ENCODE results near the gene PHETA1.

Gene PHETA1

DNA sequence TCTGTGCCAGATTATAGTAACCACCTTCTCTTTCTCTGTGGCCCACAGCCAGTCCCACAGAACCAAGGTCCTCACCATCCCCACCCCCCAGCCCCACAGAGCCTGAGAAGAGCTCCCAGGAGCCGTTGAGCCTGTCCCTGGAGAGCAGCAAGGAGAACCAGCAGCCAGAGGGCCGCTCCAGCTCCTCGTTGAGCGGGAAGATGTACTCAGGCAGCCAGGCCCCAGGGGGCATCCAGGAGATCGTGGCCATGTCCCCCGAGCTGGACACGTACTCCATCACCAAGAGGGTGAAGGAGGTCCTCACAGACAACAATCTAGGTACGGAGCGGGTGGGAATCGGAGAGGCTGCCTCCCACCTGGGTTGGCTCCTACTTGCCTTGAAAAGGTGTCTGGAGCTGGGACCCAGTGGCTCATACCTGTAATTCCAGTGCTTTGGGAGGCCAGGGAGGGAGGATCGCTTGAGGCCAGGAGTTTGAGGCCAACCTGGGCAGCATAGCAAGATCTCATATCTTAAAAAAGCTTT is 34.4 kb downstream of the PHETA1 start:
- no peak overlapping the region for H3K4me3 ChIP-seq
- no peak for TF ChIP-seq Cebpa-rat (IDR thresholded peaks at IDR 0.05)
- H4K20me1 ChIP-seq = no peaks in the 10 kb centered on the region
- H3K36me3 ChIP-seq = no peaks in the 10 kb centered on the region
- H3K27ac ChIP-seq = no peak overlapping the region
- no peaks in the 10 kb centered on the region for H3K27me3 ChIP-seq
- H3K4me2 ChIP-seq = 0 out of 22 replicates have a peak overlapping the region, but pooled peaks of 3 of the 11 experiments have one; percentile 5 to 19 (median 19)
- H3K9me3 ChIP-seq (replicated peaks in 1 of 11) = no peaks in the 10 kb centered on the region
- peaks cover 0 to 8% (median 0%) of the 10 kb centered on the region in 10 experiments; a peak in 2 of 20 replicates for H3K4me1 ChIP-seq
- no peak overlapping the region for H3K9ac ChIP-seq

- H3K4me3 ChIP-seq = no peak overlapping the region
- TF ChIP-seq Cebpa-rat (IDR thresholded peaks at IDR 0.05) = no peak
- peaks cover 0 to 11% (median 3%) of the 10 kb centered on the region in 10 experiments; a peak in 4 of 20 replicates for H3K4me1 ChIP-seq
- 0 out of 22 replicates have a peak overlapping the region, but pooled peaks of 1 of the 11 experiments have one; percentile 18 for H3K9ac ChIP-seq
- no peak overlapping the region; a peak in 1 of 22 replicates for H3K27ac ChIP-seq
- H4K20me1 ChIP-seq = no peaks in the 10 kb centered on the region
- H3K9me3 ChIP-seq (replicated peaks in 1 of 11) = no peaks in the 10 kb centered on the region
- H3K4me2 ChIP-seq = peak overlapping the region in 1 of 11 experiments; percentile 47; a peak in 2 of 22 replicates
- H3K36me3 ChIP-seq = no peaks in the 10 kb centered on the region
- no peaks in the 10 kb centered on the region for H3K27me3 ChIP-seq
These were observed 37.8 kb downstream of the PHETA1 start for GRCh38 chr12:111330800-111331752.

DNA sequence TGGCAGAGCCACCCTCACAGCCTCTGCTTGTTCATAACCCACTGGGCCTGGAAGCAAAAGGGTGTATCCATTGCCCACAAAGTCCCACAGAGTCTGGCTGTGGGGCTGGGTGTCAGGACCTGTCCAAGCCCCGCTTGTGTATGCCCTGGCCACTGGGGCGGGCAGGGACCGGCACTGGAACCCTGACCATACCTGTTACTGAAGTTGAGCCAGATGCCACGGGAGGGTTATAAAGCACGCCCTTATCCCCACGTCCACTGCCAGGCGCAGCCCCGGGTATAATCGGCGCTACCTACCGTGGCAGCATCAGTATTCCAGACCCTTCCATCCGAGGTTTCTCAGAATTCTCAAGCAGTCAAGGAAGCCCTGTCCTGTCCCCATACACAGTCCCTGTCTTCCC is 40.8 kb downstream of the PHETA1 start:
- H4K20me1 ChIP-seq = no peaks in the 10 kb centered on the region
- no peaks in the 10 kb centered on the region for H3K27me3 ChIP-seq
- H3K4me3 ChIP-seq = no peak overlapping the region
- H3K4me1 ChIP-seq = peaks cover 0 to 14% (median 2%) of the 10 kb centered on the region in 10 experiments; a peak in 6 of 20 replicates
- no peaks in the 10 kb centered on the region for H3K36me3 ChIP-seq
- TF ChIP-seq Cebpa-rat (IDR thresholded peaks at IDR 0.05) = no peak
- no peaks in the 10 kb centered on the region for H3K9me3 ChIP-seq (replicated peaks in 1 of 11)
- no peak overlapping the region for H3K9ac ChIP-seq
- no peak overlapping the region for H3K4me2 ChIP-seq
- no peak overlapping the region for H3K27ac ChIP-seq

GRCh38 chr12:111327474-111327873 is 41.4 kb downstream of the PHETA1 start:
- H3K9ac ChIP-seq = no peak overlapping the region
- TF ChIP-seq Cebpa-rat (IDR thresholded peaks at IDR 0.05) = no peak
- no peak overlapping the region for H3K27ac ChIP-seq
- no peaks in the 10 kb centered on the region for H3K27me3 ChIP-seq
- no peak overlapping the region for H3K4me2 ChIP-seq
- no peaks in the 10 kb centered on the region for H3K9me3 ChIP-seq (replicated peaks in 1 of 11)
- peaks cover 0 to 14% (median 2%) of the 10 kb centered on the region in 10 experiments; a peak in 6 of 20 replicates for H3K4me1 ChIP-seq
- H4K20me1 ChIP-seq = no peaks in the 10 kb centered on the region
- H3K4me3 ChIP-seq = no peak overlapping the region
- no peaks in the 10 kb centered on the region for H3K36me3 ChIP-seq

DNA sequence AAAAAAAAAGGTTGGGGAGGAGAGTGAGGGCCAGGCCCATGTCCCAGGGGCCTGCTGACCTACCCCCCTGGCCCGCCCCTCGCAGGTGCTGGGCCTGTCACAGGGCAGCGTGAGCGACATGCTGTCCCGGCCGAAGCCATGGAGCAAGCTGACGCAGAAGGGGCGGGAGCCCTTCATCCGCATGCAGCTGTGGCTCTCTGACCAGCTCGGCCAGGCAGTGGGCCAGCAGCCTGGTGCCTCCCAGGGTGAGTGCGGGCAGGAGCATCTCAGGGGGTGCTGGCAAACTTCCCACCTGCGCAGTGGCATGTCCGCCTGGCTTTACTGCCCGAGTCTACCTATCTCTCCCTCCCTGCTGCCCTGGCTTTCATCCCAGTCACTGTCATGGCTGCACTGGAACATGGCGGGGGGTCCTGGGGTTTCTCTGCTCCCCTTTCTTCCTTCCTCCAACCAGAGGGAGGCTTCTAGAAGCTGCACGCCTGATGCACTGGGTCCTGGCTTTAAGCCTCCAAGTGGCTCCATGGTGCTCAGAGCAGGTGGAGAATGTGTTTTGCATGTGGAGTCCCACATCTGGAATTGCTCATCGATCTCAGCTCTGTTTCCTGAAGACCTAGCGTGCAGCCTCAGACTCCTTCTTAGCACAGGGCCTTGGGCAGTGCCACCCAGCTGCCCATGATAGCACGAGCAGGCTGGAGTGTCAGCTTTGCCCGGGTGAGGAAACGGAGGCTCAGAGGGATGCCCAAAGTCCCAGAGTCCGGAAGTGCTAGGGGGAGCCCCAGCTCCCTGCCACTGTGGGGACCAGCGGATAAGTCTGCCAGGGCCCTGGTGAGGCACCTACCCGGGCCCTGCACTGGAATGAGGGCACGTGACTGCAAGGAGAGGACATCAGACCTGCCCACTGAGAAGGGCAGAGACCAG is 46.3 kb downstream of the PHETA1 start:
- no peak overlapping the region for H3K9ac ChIP-seq
- no peak for TF ChIP-seq Cebpa-rat (IDR thresholded peaks at IDR 0.05)

GRCh38 chr12:111321317-111321716 is 47.6 kb downstream of the PHETA1 start:
- Histone ChIP-seq H4K20me1 (no peaks in the 10 kb centered on the region), H3K27me3 (no peaks in the 10 kb centered on the region), H3K4me3 (no peak overlapping the region), H3K4me2 (no peak overlapping the region), H3K4me1 (peaks cover 0 to 27% (median 11%) of the 10 kb centered on the region in 10 experiments; a peak in 11 of 20 replicates), H3K9me3 (replicated peaks in 1 of 11) (no peaks in the 10 kb centered on the region), H3K27ac (no peak overlapping the region), H3K9ac (no peak overlapping the region), H3K36me3 (no peaks in the 10 kb centered on the region)
- no peak for TF ChIP-seq Cebpa-rat (IDR thresholded peaks at IDR 0.05)

More for the DNA sequence above, 46.3 kb downstream of the PHETA1 start:
- H3K27ac ChIP-seq = no peak overlapping the region; a peak in 1 of 22 replicates
- no peaks in the 10 kb centered on the region for H3K27me3 ChIP-seq
- H3K4me1 ChIP-seq = peaks cover 0 to 23% (median 5%) of the 10 kb centered on the region in 10 experiments; a peak in 8 of 20 replicates
- H4K20me1 ChIP-seq = no peaks in the 10 kb centered on the region
- no peaks in the 10 kb centered on the region for H3K36me3 ChIP-seq
- H3K9me3 ChIP-seq (replicated peaks in 1 of 11) = no peaks in the 10 kb centered on the region
- H3K4me3 ChIP-seq = no peak overlapping the region
- no peak overlapping the region for H3K4me2 ChIP-seq

GRCh38 chr12:111320258-111321050 is 48.4 kb downstream of the PHETA1 start:
- Histone ChIP-seq H3K9me3 (replicated peaks in 1 of 11) (no peaks in the 10 kb centered on the region), H3K4me3 (no peak overlapping the region)
- no peak for TF ChIP-seq Cebpa-rat (IDR thresholded peaks at IDR 0.05)

GRCh38 chr12:111319600-111320257 is 49.2 kb downstream of the PHETA1 start:
- Histone ChIP-seq H3K27ac (no peak overlapping the region), H3K27me3 (no peaks in the 10 kb centered on the region), H3K36me3 (no peaks in the 10 kb centered on the region), H3K4me2 (peak overlapping the region in 4 of 11 experiments; percentile 27 to 42 (median 34); a peak in 7 of 22 replicates), H3K4me1 (peaks cover 0 to 38% (median 25%) of the 10 kb centered on the region in 10 experiments; a peak in 14 of 20 replicates), H4K20me1 (no peaks in the 10 kb centered on the region), H3K4me3 (no peak overlapping the region), H3K9ac (no peak overlapping the region), H3K9me3 (replicated peaks in 1 of 11) (no peaks in the 10 kb centered on the region)
- no peak for TF ChIP-seq Cebpa-rat (IDR thresholded peaks at IDR 0.05)

More at GRCh38 chr12:111320258-111321050, 48.4 kb downstream of the PHETA1 start:
- H3K27ac ChIP-seq = no peak overlapping the region
- peaks cover 0 to 35% (median 20%) of the 10 kb centered on the region in 10 experiments; a peak in 12 of 20 replicates for H3K4me1 ChIP-seq
- H3K4me2 ChIP-seq = no peak overlapping the region
- no peaks in the 10 kb centered on the region for H3K36me3 ChIP-seq
- no peaks in the 10 kb centered on the region for H4K20me1 ChIP-seq
- no peaks in the 10 kb centered on the region for H3K27me3 ChIP-seq
- no peak overlapping the region for H3K9ac ChIP-seq
